Dedifferentiated amniotic fluid mesenchymal stem cell (primary cell): Measurements from ENCODE around the gene BBS9.
"Not testable (repeated sequence)": the region's sequence is repeated elsewhere in the genome, so short reads cannot be mapped to it uniquely, and the experiment has no call there.

Source experiments
- DNase-seq: peaks from one replicate; pipeline ENCODE4 v3.0.0-alpha.2; 2016; ENCODE audit errors: extremely low spot score

The BBS9 gene

GRCh38 chr7:33128990-33129805 lies at the start of gene BBS9:
Gene BBS9 (plus strand): TSS chr7:33129564. CDS start chr7:33146253, 16,689 bp downstream.
- peak; percentile 88 for DNase-seq

- no peak for DNase-seq
Observed at GRCh38 chr7:33079763-33080690, 49.3 kb upstream of the BBS9 start.

GRCh38 chr7:33087356-33087755 lies 42.0 kb upstream of the BBS9 start:
- no peak for DNase-seq

DNA sequence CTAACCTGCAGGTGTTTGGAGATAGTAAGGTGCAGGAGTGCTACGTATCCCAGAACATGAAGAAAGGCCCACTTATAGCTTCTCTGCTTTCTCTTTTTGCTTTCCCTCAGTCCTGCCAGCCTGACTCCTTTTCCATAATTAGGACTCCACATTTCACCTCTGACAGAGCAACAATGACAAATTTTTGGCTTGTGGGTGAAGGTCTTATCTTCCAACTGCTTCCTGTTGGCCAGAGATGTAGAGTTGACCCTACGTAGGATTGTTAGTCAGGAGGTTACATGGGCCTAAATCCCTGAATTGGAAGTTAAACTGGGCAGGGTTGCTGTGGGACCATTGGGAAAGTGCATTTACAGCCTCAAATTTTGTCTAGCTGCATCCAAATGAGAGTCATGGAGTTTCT lies 41.5 kb upstream of the BBS9 start:
- DNase-seq, result no peak

GRCh38 chr7:33089142-33089541 lies 40.2 kb upstream of the BBS9 start:
- DNase-seq, result no peak

GRCh38 chr7:33091111-33091531 lies 38.2 kb upstream of the BBS9 start:
- DNase-seq, result peak; percentile 26

- DNase-seq, result no peak
Observed at GRCh38 chr7:33091641-33092191, 37.6 kb upstream of the BBS9 start.

DNA sequence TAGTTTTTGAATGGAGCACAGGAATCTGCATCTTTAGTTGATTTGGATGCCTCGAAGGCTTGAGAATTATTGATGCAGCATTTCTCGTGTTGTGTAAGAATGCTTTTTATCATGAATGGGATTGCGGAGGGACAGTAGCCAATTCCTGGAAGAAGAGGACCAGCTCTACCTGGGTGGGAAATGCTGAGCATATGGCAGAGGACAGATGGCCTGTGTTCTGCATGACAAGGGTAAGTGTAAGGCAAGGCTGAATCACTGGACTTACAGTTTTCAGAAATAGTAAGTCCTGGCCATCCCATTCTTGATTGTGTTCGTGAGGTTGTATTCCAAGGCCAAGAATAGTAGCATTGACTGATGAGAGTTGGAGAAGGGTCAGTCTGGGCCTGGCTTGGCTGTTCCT lies 36.1 kb upstream of the BBS9 start:
- no peak for DNase-seq

- not testable (repeated sequence) for DNase-seq
Observed at GRCh38 chr7:33094745-33095275, 34.6 kb upstream of the BBS9 start.

GRCh38 chr7:33099154-33099940 lies 30.0 kb upstream of the BBS9 start:
- DNase-seq, result no peak

- DNase-seq, result no peak
Observed at GRCh38 chr7:33100770-33101169, 28.6 kb upstream of the BBS9 start.

GRCh38 chr7:33101906-33102305 lies 27.5 kb upstream of the BBS9 start:
- no peak for DNase-seq

GRCh38 chr7:33107136-33108066 lies 22.0 kb upstream of the BBS9 start:
- DNase-seq, result peak; percentile 36

- DNase-seq, result no peak
Observed at GRCh38 chr7:33108554-33109004, 20.8 kb upstream of the BBS9 start.

DNA sequence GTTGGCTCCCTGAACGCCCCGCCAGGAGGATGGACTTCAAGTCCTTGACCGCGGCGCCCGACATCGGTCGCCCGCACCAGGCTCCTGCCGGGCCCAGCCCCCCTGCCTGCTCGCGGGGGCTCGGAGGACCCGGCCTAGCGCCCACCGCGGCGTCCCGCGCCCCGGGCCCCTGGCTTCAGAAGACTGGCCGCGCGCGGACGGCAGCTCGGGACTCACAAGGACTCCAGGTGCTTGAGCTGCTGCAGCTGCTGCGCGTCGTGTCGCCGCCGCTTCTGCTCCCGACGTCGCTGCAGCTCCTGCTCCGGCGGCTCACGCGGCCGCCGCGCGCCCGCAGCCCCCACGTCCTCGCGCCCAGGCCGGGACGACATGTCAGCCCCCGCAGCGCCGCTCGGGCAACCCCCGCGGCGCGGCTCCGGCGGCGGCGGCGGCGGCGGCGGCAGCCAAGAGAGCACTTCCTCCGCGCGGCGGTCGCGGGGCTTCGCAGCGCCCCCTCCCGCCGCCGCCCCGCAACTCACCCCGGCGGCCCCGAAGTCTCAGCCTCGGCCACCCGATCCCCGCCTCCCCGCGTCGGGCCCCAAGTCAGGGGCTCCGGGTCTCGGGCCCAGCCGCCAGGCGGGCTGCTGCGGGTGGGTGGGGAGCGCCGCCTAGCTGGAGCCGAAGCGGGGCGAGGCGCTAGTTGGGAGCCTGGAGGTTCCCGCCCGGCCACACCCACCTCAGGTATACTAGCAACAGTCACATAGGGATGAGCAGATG lies 20.2 kb upstream of the BBS9 start, which contains the start of gene RP9:
Gene RP9, minus strand, starts transcription at position 400 of the 753 bp plus-strand sequence. Its CDS starts 32 bp downstream, at position 368.
- peak; percentile 51 for DNase-seq

DNA sequence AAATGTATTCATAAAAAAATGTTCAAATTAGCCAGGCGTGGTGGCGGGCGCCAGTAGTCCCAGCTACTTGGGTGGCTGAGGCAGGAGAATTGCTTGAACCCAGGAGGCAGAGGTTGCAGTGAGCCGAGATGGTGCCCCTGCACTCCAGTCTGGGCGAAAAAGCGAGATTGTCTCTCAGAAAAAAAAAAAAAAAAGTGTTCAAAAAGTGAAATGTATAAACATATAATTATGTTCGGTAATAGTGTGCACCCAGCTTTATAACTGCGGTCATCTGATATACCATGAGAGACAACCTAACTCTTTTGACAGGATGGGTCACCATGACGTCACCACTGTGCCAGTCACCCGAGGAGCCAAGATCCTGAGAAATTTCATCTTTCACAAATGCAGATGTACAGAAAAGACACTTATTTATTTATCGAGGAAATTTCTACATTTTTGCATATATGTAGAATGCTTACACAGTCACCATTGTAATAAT lies 19.6 kb upstream of the BBS9 start:
- DNase-seq, result no peak

DNA sequence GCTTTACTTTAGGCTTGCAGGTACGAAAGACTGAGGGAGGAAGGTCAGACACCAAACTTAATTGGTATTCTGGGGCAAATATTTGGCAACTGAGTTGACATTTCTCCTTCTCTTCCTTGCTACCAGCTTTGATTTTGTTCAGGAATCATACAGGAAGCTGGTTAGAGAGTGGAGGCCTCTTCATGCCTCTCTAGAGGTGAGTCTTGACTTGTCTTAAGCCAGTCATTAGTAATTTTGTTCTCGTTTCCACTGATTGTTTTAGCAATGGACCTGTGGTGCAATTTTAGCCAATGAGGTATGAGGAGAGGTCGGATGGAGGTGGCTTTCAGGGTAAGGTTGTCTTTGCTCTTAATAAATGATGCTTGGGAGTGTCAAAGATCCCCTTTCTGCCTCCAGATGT lies 17.8 kb upstream of the BBS9 start:
- DNase-seq, result no peak

GRCh38 chr7:33114976-33115375 lies 14.4 kb upstream of the BBS9 start:
- DNase-seq, result no peak

GRCh38 chr7:33118383-33118782 lies 11.0 kb upstream of the BBS9 start:
- DNase-seq, result no peak
